HCT116 (cell line): Measurements from ENCODE around the gene SEMA4C. TPM values are rescaled to one million over a fixed set of nuclear protein-coding genes. Genes with fewer than 3 reads are reported as not detected.

ENCODE experiments used
- ATAC-seq: fragments of 200-7000 bp; cut with Tn5 transposase; 2 replicates; pipeline ENCODE4 v1.9.1; 2020; ENCODE audit warnings: mild to moderate bottlenecking, moderate library complexity
- BruUV-seq: library from RNA; stranded (reverse); fragments of 400-500 nt; replicated peaks from 2 replicates; lab custom pipeline; 2021; lab: Mats Ljungman, UMichigan
- CTCF ChIA-PET: fragments of 300-600 bp; sonication (Branson Sonifier 250); formaldehyde crosslinking; loops from one replicate; lab custom pipeline; 2021; ENCODE audit warnings: antibody characterized with exemption; lab: Charles Lee
- POLR2A ChIA-PET: fragments of 300-600, 350-600 bp; sonication (Branson Sonifier 250); formaldehyde crosslinking; loops from one replicate; lab custom pipeline; 2021; ENCODE audit warnings: antibody characterized with exemption; lab: Charles Lee
- RAD21 ChIA-PET, 2 experiments: fragments of 300-600 bp; sonication (Branson Sonifier 250); formaldehyde crosslinking; loops; one replicate each; lab custom pipeline; 2023; ENCODE audit warnings: low total read pairs in 2 of 2; ENCODE audit not compliant: uncharacterized antibody in 2 of 2, unreplicated experiment in 2 of 2, low non-redundant PET in 1 of 2; lab: Charles Lee
- DNase-seq: peaks from one replicate; pipeline ENCODE4 v3.0.0-alpha.2; 2010; ENCODE audit warnings: low read depth, low spot score
- H2AFZ ChIP-seq: fragments of 200-600 bp; shearing (Covaris generic), sonication (generic); 2 replicates; pipeline ENCODE4 v1.6.1; 2017; ENCODE audit warnings: low read depth, mixed run types, mixed read lengths, antibody characterized with exemption, low read length; ENCODE audit not compliant: poor library complexity, severe bottlenecking
- H3K27ac ChIP-seq: 2 replicates; pipeline ENCODE4 v1.5.1; 2012; ENCODE audit warnings: low read depth, low read length
- H3K27me3 ChIP-seq: fragments of 200-600 bp; sonication (generic); 2 replicates; pipeline ENCODE4 v1.6.1; 2016; ENCODE audit warnings: mixed run types, low read length, mixed read lengths; ENCODE audit not compliant: insufficient read depth
- H3K36me3 ChIP-seq, 2 experiments: fragments of 200-500 bp in 1 of 2; fragments of 200-600 bp in 1 of 2; sonication (Bioruptor generic) in 1 of 2; sonication (generic) in 1 of 2; 2 replicates each; pipeline versions ENCODE4 v1.5.1 to v1.6.1; 2014 to 2016; ENCODE audit warnings: low read length in 2 of 2, inconsistent platforms in 1 of 2, mixed read lengths in 1 of 2, mixed run types in 1 of 2; ENCODE audit not compliant: insufficient read depth in 2 of 2, control insufficient read depth in 1 of 2
- H3K4me1 ChIP-seq, 2 experiments: fragments of 200-600 bp in 1 of 2; sonication (generic) in 1 of 2; 2 replicates each; pipeline versions ENCODE4 v1.5.1 to v1.6.1; 2012 to 2017; ENCODE audit warnings: low read length in 2 of 2, inconsistent platforms in 1 of 2, mild to moderate bottlenecking in 1 of 2, mixed read lengths in 1 of 2, mixed run types in 1 of 2, moderate library complexity in 1 of 2; ENCODE audit not compliant: insufficient read depth in 2 of 2, control insufficient read depth in 1 of 2
- H3K4me2 ChIP-seq: fragments of 200-600 bp; sonication (generic); 2 replicates; pipeline ENCODE4 v1.6.1; 2017; ENCODE audit warnings: mixed run types, low read length, mixed read lengths
- H3K4me3 ChIP-seq, 2 experiments: fragments of 200-600 bp in 1 of 2; sonication (generic) in 1 of 2; replicated peaks in 1 of 2; 2 replicates each; pipeline ENCODE4 v1.5.1; 2011 to 2016; ENCODE audit warnings: low read length in 2 of 2, control low read depth in 1 of 2, low read depth in 1 of 2, mild to moderate bottlenecking in 1 of 2, mixed read lengths in 1 of 2, mixed run types in 1 of 2
- H3K79me2 ChIP-seq: fragments of 200-600 bp; sonication (generic); 2 replicates; pipeline ENCODE4 v1.6.1; 2017; ENCODE audit warnings: mild to moderate bottlenecking, mixed run types, low read length, moderate library complexity, mixed read lengths; ENCODE audit not compliant: insufficient read depth
- H3K9ac ChIP-seq: fragments of 200-600 bp; sonication (generic); 2 replicates; pipeline ENCODE4 v1.6.1; 2016; ENCODE audit warnings: low read length, mixed read lengths
- H3K9me2 ChIP-seq: fragments of 200-600 bp; sonication (generic), shearing (Covaris generic); 2 replicates; pipeline ENCODE4 v1.6.1; 2017; ENCODE audit warnings: mixed run types, mild to moderate bottlenecking, moderate library complexity; ENCODE audit not compliant: insufficient read depth
- H3K9me3 ChIP-seq, 2 experiments: fragments of 200-500 bp in 1 of 2; fragments of 200-600 bp in 1 of 2; sonication (Bioruptor generic) in 1 of 2; sonication (generic) in 1 of 2; 2 replicates each; pipeline ENCODE4 v1.6.1; 2014 to 2017; ENCODE audit warnings: low read length in 2 of 2, mixed read lengths in 2 of 2, inconsistent platforms in 1 of 2, low read depth in 1 of 2, mild to moderate bottlenecking in 1 of 2, mixed run types in 1 of 2, moderate library complexity in 1 of 2; ENCODE audit not compliant: control insufficient read depth in 1 of 2, insufficient read depth in 1 of 2
- H4K20me1 ChIP-seq: fragments of 200-600 bp; sonication (generic), shearing (Covaris generic); 2 replicates; pipeline ENCODE4 v1.6.1; 2017; ENCODE audit warnings: mixed run types, mild to moderate bottlenecking, moderate library complexity; ENCODE audit not compliant: insufficient read depth
- CEBPB ChIP-seq: IDR thresholded peaks from 2 replicates; pipeline ENCODE4 v1.6.1; 2012; ENCODE audit warnings: low read depth
- EGR1 ChIP-seq: IDR thresholded peaks from 2 replicates; pipeline ENCODE4 v1.6.1; 2012; ENCODE audit warnings: low read depth
- EZH2phosphoT487 ChIP-seq: fragments of 200-600 bp; IDR thresholded peaks from 2 replicates; pipeline ENCODE4 v1.6.1; 2018; ENCODE audit warnings: antibody characterized with exemption, borderline replicate concordance
- JUND ChIP-seq: IDR thresholded peaks from 2 replicates; pipeline ENCODE4 v1.6.1; 2012
- POLR2A ChIP-seq: IDR thresholded peaks from 2 replicates; pipeline ENCODE4 v1.7.0; 2011; ENCODE audit warnings: borderline replicate concordance; ENCODE audit not compliant: insufficient read depth, insufficient read length; ENCODE audit errors: extremely low read depth
- POLR2AphosphoS5 ChIP-seq: IDR thresholded peaks from 2 replicates; pipeline ENCODE4 v1.6.1; 2011; ENCODE audit warnings: mild to moderate bottlenecking, low read depth, low read length, moderate library complexity
- RAD21 ChIP-seq: IDR thresholded peaks from 2 replicates; pipeline ENCODE4 v1.6.1; 2012; ENCODE audit warnings: low read depth, mild to moderate bottlenecking
- REST ChIP-seq: IDR thresholded peaks from 2 replicates; pipeline ENCODE4 v1.6.1; 2012; ENCODE audit warnings: low read depth
- SP1 ChIP-seq: IDR thresholded peaks from 2 replicates; pipeline ENCODE4 v1.6.1; 2012; ENCODE audit warnings: low read depth
- TCF7L2 ChIP-seq: IDR thresholded peaks from 2 replicates; pipeline ENCODE4 v1.7.0; 2011; ENCODE audit warnings: borderline replicate concordance, inconsistent platforms; ENCODE audit not compliant: insufficient read depth, insufficient read length; ENCODE audit errors: extremely low read depth
- YY1 ChIP-seq: IDR thresholded peaks from 2 replicates; pipeline ENCODE4 v1.6.1; 2011; ENCODE audit warnings: low read length, low read depth, moderate library complexity, mild to moderate bottlenecking; ENCODE audit not compliant: insufficient replicate concordance; ENCODE audit errors: extremely low read depth
- ZNF274 ChIP-seq: fragments of 200-500 bp; sonication (Bioruptor generic); IDR thresholded peaks from 2 replicates; pipeline ENCODE4 v1.6.1; 2014; ENCODE audit warnings: mild to moderate bottlenecking, low read depth, low read length, inconsistent platforms
- intact Hi-C: fragments of 100-400 bp; cut with micrococcal nuclease; formaldehyde crosslinking; loops from 2 replicates; pipeline ENCODE4 v1.10.0; 2022
- total RNA-seq: library from RNA; stranded (reverse); gene quantifications from one replicate; pipeline ENCODE4 v1.2.1, GENCODE V29; 2021; ENCODE audit not compliant: unreplicated experiment

SEMA4C gene
- total RNA-seq, 1 experiment from 2014 or later = 25.4 TPM

- Histone ChIP-seq H3K27ac (no peak overlapping the region), H3K9me3 (no peaks in the 10 kb centered on the region), H3K9me2 (no peaks in the 10 kb centered on the region), H3K4me1 (no peaks in the 10 kb centered on the region), H4K20me1 (no peaks in the 10 kb centered on the region), H3K36me3 (no peaks in the 10 kb centered on the region), H2AFZ (no peak overlapping the region), H3K4me3 (no peak overlapping the region), H3K79me2 (no peaks in the 10 kb centered on the region), H3K4me2 (no peak overlapping the region), H3K27me3 (no peaks in the 10 kb centered on the region), H3K9ac (no peak overlapping the region)
- ATAC-seq = no peak
- POLR2A ChIA-PET = no interaction called here
- intact Hi-C loops = no loop called here
- RAD21 ChIA-PET = no interaction called here
- DNase-seq = no peak
- CTCF ChIA-PET = no interaction called here
- no TSS peak for BruUV-seq
- no peak for TF ChIP-seq TCF7L2
- TF ChIP-seq EZH2phosphoT487 = no peak
- no peak for TF ChIP-seq YY1
- no peak for TF ChIP-seq ZNF274
- TF ChIP-seq JUND = no peak
- TF ChIP-seq EGR1 = no peak
- no peak for TF ChIP-seq REST
- TF ChIP-seq POLR2AphosphoS5 = no peak
- TF ChIP-seq POLR2A = no peak
- no peak for TF ChIP-seq CEBPB
- TF ChIP-seq RAD21 = no peak
- no peak for TF ChIP-seq SP1
Measured at GRCh38 chr2:96903815-96904214, 33.9 kb upstream of the SEMA4C start.
